CD14-positive monocyte (primary cell): Measurements from ENCODE around the gene FGFBP1. TPM values are rescaled to one million over a fixed set of nuclear protein-coding genes. Genes with fewer than 3 reads are reported as not detected.

ENCODE experiments used
- DNase-seq, 3 donors: peaks; one replicate each; pipeline ENCODE4 v3.0.0-alpha.2; 2011 to 2022
- H2AFZ ChIP-seq: 2 replicates; pipeline ENCODE4 v1.6.0; 2012; ENCODE audit warnings: mild to moderate bottlenecking, low read depth, low read length, inconsistent platforms; ENCODE audit not compliant: insufficient read depth, poor library complexity, severe bottlenecking
- H3K27ac ChIP-seq, 2 donors: 1 replicate in 1 of 2; 2 replicates in 1 of 2; pipeline ENCODE4 v1.5.1; 2012 to 2013; ENCODE audit warnings: low read length in 2 of 2, control low read depth in 1 of 2, inconsistent platforms in 1 of 2, low read depth in 1 of 2, mild to moderate bottlenecking in 1 of 2
- H3K27me3 ChIP-seq, 2 donors: one replicate each; pipeline versions ENCODE4 v1.6.0 to v1.6.1; 2011 to 2013; ENCODE audit warnings: low read length in 2 of 2; ENCODE audit not compliant: control insufficient read depth in 2 of 2, insufficient read depth in 2 of 2
- H3K36me3 ChIP-seq, 2 donors: replicated peaks in 1 of 2; 1 replicate in 1 of 2; 2 replicates in 1 of 2; pipeline versions ENCODE4 v1.5.1 to v1.6.1; 2012 to 2013; ENCODE audit warnings: low read length in 2 of 2, control low read depth in 1 of 2, inconsistent platforms in 1 of 2, mild to moderate bottlenecking in 1 of 2; ENCODE audit not compliant: insufficient read depth in 2 of 2, control insufficient read depth in 1 of 2
- H3K4me1 ChIP-seq, 2 donors: 1 replicate in 1 of 2; 2 replicates in 1 of 2; pipeline versions ENCODE4 v1.5.1 to v1.6.1; 2012 to 2013; ENCODE audit warnings: low read length in 2 of 2, control low read depth in 1 of 2, inconsistent platforms in 1 of 2, mild to moderate bottlenecking in 1 of 2, moderate library complexity in 1 of 2; ENCODE audit not compliant: insufficient read depth in 2 of 2, control insufficient read depth in 1 of 2
- H3K4me2 ChIP-seq: replicated peaks from 2 replicates; pipeline ENCODE3; 2012; ENCODE audit warnings: low read length, moderate library complexity, mild to moderate bottlenecking; ENCODE audit not compliant: poor library complexity, severe bottlenecking; ENCODE audit errors: extremely low read depth
- H3K4me3 ChIP-seq, 3 experiments: fragments of 200-600 bp in 1 of 3; sonication (generic) in 1 of 3; replicated peaks in 1 of 3; 1 replicate in 2 of 3; 2 replicates in 1 of 3; pipeline ENCODE4 v1.5.1; 2011 to 2013; ENCODE audit warnings: low read length in 3 of 3, mild to moderate bottlenecking in 3 of 3, control low read depth in 2 of 3, low read depth in 2 of 3, inconsistent platforms in 1 of 3, moderate library complexity in 1 of 3
- H3K79me2 ChIP-seq: 2 replicates; pipeline ENCODE4 v1.6.0; 2012; ENCODE audit warnings: mild to moderate bottlenecking, control low read depth, inconsistent platforms, low read length, moderate library complexity; ENCODE audit not compliant: insufficient read depth
- H3K9ac ChIP-seq: 2 replicates; pipeline ENCODE4 v1.6.0; 2017; ENCODE audit warnings: low read length, mild to moderate bottlenecking; ENCODE audit not compliant: insufficient read depth, poor library complexity, severe bottlenecking
- H3K9me3 ChIP-seq, 2 donors: replicated peaks in 1 of 2; 1 replicate in 1 of 2; 2 replicates in 1 of 2; pipeline versions ENCODE4 v1.5.1 to v1.6.1; 2012 to 2013; ENCODE audit warnings: low read length in 2 of 2, control low read depth in 1 of 2; ENCODE audit not compliant: control insufficient read depth in 1 of 2, insufficient read depth in 1 of 2
- H4K20me1 ChIP-seq: 2 replicates; pipeline ENCODE4 v1.6.0; 2012; ENCODE audit warnings: mild to moderate bottlenecking, low read length, control low read depth, moderate library complexity; ENCODE audit not compliant: insufficient read depth
- H3K27ac Mint-ChIP-seq, 7 donors: one replicate each; pipeline ENCODE4 v1.8.0; 2020; ENCODE audit warnings: mild to moderate bottlenecking in 7 of 7, mixed read lengths in 7 of 7, moderate library complexity in 6 of 7, inconsistent platforms in 2 of 7
- H3K27me3 Mint-ChIP-seq, 3 donors: one replicate each; pipeline ENCODE4 v1.8.0; 2021 to 2022; ENCODE audit warnings: low read depth in 3 of 3, mild to moderate bottlenecking in 3 of 3, mixed read lengths in 3 of 3, moderate library complexity in 3 of 3, inconsistent platforms in 1 of 3
- H3K36me3 Mint-ChIP-seq, 2 donors: one replicate each; pipeline ENCODE4 v1.8.0; 2020; ENCODE audit warnings: mixed read lengths in 2 of 2, inconsistent platforms in 1 of 2, mild to moderate bottlenecking in 1 of 2
- H3K4me1 Mint-ChIP-seq: one replicate; pipeline ENCODE4 v1.8.0; 2020; ENCODE audit warnings: mild to moderate bottlenecking, mixed read lengths
- H3K4me3 Mint-ChIP-seq, 2 donors: one replicate each; pipeline ENCODE4 v1.8.0; 2020; ENCODE audit warnings: mild to moderate bottlenecking in 2 of 2, mixed read lengths in 2 of 2, moderate library complexity in 1 of 2
- H3K9me3 Mint-ChIP-seq, 7 donors: one replicate each; pipeline ENCODE4 v1.8.0; 2020 to 2022; ENCODE audit warnings: mixed read lengths in 7 of 7, mild to moderate bottlenecking in 6 of 7, moderate library complexity in 6 of 7, inconsistent platforms in 2 of 7
- WGBS: methylation state at CpG from one replicate; pipeline ENCODE4 v1.1.5; 2013; ENCODE audit warnings: missing lambda C conversion rate; ENCODE audit not compliant: insufficient coverage; 5-methylcytosine and 5-hydroxymethylcytosine counted together
- intact Hi-C, 2 donors: fragments of 100-400 bp; cut with micrococcal nuclease; formaldehyde crosslinking; loops; one replicate each; pipeline versions ENCODE4 v1.15.0 to v1.15.1; 2023
- polyA plus RNA-seq, 3 donors: library from polyadenylated mRNA; depleted of rRNA in 1 of 3; unstranded in 2 of 3; stranded (reverse) in 1 of 3; fragments of 300-500 nt in 2 of 3; fragments of >200 nt in 1 of 3; fragmentation: Illumina TruSeq in 2 of 3; gene quantifications; 1 replicate in 2 of 3; 2 replicates in 1 of 3; pipeline ENCODE4 v1.2.3, GENCODE V29; 2012 to 2021
- TF ChIP-seq, protein P1 (sequence below): fragments of 200-600 bp; IDR thresholded peaks from one replicate; pipeline ENCODE4 v1.8.0; 2022; ENCODE audit warnings: antibody characterized with exemption, mild to moderate bottlenecking

The FGFBP1 gene
- polyA plus RNA-seq, 3 donors: not detected

GRCh38 chr4:15931451-15932210 lies 6.9 kb downstream of the FGFBP1 start:
- Histone ChIP-seq H3K27me3 (no peaks in the 10 kb centered on the region), H2AFZ (no peak overlapping the region), H3K9ac (no peak overlapping the region), H4K20me1 (no peaks in the 10 kb centered on the region), H3K27ac (no peak overlapping the region), H3K4me2 (no peak overlapping the region), H3K79me2 (no peaks in the 10 kb centered on the region), H3K4me3 (no peak overlapping the region), H3K36me3 (no peaks in the 10 kb centered on the region), H3K9me3 (no peaks in the 10 kb centered on the region), H3K4me1 (no peaks in the 10 kb centered on the region)
- DNase-seq: no peak
- intact Hi-C loops: no loop called here
- no peak overlapping the region for H3K27ac Mint-ChIP-seq
- TF ChIP-seq, protein P1, sequence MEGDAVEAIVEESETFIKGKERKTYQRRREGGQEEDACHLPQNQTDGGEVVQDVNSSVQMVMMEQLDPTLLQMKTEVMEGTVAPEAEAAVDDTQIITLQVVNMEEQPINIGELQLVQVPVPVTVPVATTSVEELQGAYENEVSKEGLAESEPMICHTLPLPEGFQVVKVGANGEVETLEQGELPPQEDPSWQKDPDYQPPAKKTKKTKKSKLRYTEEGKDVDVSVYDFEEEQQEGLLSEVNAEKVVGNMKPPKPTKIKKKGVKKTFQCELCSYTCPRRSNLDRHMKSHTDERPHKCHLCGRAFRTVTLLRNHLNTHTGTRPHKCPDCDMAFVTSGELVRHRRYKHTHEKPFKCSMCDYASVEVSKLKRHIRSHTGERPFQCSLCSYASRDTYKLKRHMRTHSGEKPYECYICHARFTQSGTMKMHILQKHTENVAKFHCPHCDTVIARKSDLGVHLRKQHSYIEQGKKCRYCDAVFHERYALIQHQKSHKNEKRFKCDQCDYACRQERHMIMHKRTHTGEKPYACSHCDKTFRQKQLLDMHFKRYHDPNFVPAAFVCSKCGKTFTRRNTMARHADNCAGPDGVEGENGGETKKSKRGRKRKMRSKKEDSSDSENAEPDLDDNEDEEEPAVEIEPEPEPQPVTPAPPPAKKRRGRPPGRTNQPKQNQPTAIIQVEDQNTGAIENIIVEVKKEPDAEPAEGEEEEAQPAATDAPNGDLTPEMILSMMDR: no peak
- H3K4me3 Mint-ChIP-seq: no peak overlapping the region
- peaks cover 0 to 3% (median 0%) of the 10 kb centered on the region in 7 donors for H3K9me3 Mint-ChIP-seq
- H3K36me3 Mint-ChIP-seq: no peaks in the 10 kb centered on the region
- WGBS: 100% methylated on average over 1 of the region's 5 CpGs
- no peaks in the 10 kb centered on the region for H3K4me1 Mint-ChIP-seq
- peaks cover 0 to 6% (median 4%) of the 10 kb centered on the region in 3 donors for H3K27me3 Mint-ChIP-seq

DNA sequence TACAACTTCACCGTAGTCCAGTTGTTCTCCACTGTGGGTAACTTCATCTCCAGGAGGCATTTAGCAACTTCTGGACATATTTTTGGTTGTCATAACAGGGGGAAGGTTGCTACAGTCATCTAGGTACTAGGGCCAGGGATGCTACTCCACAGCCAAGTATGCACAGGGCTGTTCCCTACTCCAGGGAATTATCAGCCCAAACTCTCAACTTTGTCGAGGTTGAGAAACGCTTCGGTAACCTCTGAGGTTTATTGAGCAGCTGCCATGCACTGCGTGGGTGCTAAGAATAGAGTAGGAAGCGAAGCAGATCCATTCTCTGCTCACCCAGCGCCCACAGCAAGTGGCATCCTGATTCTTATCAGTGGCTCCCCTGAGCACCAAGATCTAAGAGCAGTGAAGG lies 8.2 kb downstream of the FGFBP1 start:
- no peaks in the 10 kb centered on the region for H3K4me1 Mint-ChIP-seq
- peaks cover 0 to 6% (median 4%) of the 10 kb centered on the region in 3 donors for H3K27me3 Mint-ChIP-seq
- Histone ChIP-seq H3K4me2 (no peak overlapping the region), H3K36me3 (no peaks in the 10 kb centered on the region), H3K79me2 (no peaks in the 10 kb centered on the region), H4K20me1 (no peaks in the 10 kb centered on the region), H3K27ac (no peak overlapping the region), H3K9ac (no peak overlapping the region), H2AFZ (no peak overlapping the region), H3K9me3 (no peaks in the 10 kb centered on the region), H3K27me3 (no peaks in the 10 kb centered on the region), H3K4me3 (no peak overlapping the region), H3K4me1 (no peaks in the 10 kb centered on the region)
- no peak overlapping the region for H3K27ac Mint-ChIP-seq
- H3K36me3 Mint-ChIP-seq: no peaks in the 10 kb centered on the region
- intact Hi-C loops: no loop called here
- TF ChIP-seq, protein P1: no peak
- H3K9me3 Mint-ChIP-seq: peaks cover 0 to 3% (median 0%) of the 10 kb centered on the region in 7 donors
- 100% methylated on average over 1 of the region's 7 CpGs for WGBS
- H3K4me3 Mint-ChIP-seq: no peak overlapping the region
- no peak for DNase-seq
